ENCODE data around the gene ENTREP3.

DNA sequence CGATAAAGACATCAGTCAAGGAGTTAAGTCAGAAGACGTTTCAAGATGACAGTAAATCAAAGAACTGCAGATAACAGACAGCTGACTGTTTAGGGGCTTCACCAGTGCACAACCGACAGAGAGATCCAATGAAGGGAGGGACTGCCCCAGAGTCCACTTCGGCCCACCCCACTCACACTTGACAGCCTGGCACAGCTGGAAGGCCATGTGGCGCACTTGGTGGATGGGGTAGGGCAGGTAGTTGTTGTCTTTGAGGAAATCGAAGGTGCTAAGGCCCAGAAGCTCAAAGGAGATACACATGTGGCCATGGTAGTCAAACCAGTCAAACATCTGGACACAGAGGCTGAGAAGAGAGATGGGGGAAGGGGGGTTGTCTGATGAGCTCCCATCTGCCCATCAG is 11.3 kb upstream of the ENTREP3 start:
- TF ChIP-seq, protein P1, sequence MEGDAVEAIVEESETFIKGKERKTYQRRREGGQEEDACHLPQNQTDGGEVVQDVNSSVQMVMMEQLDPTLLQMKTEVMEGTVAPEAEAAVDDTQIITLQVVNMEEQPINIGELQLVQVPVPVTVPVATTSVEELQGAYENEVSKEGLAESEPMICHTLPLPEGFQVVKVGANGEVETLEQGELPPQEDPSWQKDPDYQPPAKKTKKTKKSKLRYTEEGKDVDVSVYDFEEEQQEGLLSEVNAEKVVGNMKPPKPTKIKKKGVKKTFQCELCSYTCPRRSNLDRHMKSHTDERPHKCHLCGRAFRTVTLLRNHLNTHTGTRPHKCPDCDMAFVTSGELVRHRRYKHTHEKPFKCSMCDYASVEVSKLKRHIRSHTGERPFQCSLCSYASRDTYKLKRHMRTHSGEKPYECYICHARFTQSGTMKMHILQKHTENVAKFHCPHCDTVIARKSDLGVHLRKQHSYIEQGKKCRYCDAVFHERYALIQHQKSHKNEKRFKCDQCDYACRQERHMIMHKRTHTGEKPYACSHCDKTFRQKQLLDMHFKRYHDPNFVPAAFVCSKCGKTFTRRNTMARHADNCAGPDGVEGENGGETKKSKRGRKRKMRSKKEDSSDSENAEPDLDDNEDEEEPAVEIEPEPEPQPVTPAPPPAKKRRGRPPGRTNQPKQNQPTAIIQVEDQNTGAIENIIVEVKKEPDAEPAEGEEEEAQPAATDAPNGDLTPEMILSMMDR (IDR thresholded peaks at IDR 0.05), result no peak
- TF ChIP-seq POLR2A (IDR thresholded peaks at IDR 0.05) (no peak), EP300 (IDR thresholded peaks at IDR 0.05) (no peak)

Data from stomach (tissue), 4 donors.